HG03565 (cell line): Measurements from ENCODE around the gene ANKRD55.
"Not testable (repeated sequence)": the region's sequence is repeated elsewhere in the genome, so short reads cannot be mapped to it uniquely, and the experiment has no call there.

Experiments
- ATAC-seq: cut with Tn5 transposase; IDR thresholded peaks from one replicate; pipeline ENCODE4 v1.9.1; 2021; ENCODE audit warnings: mild to moderate bottlenecking, moderate library complexity; ENCODE audit not compliant: unreplicated experiment

Gene ANKRD55

DNA sequence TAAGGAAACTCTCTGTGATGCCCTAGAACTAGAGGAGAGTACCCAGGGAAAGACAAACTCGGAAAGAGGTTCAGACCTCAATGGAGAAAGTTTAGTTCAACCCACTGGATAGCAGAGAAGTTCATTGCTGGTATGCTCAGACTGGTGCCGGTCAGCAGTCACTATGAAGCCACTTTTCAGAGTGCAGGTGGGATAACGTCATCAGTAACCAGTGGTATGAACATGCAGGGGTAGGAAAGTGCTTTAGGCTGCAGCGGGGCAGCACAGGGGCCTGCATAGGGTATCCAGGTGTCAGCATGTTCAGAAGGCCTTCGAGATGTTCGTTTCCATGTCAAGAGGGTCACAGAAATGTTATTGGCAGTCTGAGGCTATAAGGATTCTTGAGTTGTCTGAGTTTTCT is 20.8 kb upstream of the ANKRD55 start:
- ATAC-seq = no peak

- no peak for ATAC-seq
Measured at GRCh38 chr5:56253126-56253525, 20.0 kb upstream of the ANKRD55 start.

DNA sequence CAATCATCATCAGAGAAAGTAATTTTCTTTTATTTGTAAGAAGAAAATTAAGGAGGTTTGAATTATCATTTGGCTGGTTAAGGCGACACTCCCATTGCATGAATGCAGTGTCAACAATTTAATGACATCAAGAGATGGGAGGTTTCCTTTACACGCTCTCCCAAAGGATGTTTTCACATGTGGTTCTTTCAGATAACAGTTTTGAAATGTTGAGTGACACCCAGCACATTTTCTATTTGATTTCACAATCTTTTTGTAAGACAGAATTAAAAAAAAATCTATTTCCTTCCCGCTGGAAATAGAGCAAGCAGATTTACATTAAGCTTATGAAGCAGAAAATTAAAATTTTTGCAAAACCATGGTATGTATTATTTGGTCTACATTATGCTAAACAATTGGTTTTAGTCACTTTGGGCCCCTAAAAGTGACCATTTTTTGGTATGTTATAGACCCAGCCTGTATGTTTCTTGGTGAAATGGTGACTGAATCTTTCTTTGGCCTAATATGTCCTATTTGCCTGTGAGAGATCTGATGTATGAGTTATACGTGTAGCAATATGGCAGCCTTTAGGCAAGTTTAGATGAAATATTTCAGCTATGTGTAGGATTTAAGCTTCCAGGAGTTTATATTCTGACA is 18.9 kb upstream of the ANKRD55 start:
- no peak for ATAC-seq

DNA sequence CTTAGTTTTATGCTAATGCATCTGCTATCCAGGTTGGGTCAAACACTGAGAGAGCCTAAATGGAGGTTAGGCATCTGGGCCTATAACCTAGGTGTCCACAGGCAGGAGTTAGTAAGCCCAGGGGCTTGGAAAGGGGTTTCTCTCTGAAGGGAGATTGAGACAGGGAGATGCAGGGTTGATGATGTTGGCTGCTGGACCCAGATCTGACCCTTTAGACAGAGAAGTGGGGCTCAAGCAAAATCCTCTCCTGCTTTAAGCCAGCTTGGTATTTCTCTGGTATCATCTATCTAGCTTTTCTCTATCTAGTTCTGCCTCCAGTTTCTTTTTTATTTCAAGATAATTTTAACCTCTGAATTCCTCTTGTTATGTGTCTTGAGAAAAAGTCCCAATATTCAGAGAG is 18.3 kb upstream of the ANKRD55 start:
- no peak for ATAC-seq

- ATAC-seq = no peak
Measured at GRCh38 chr5:56250011-56250410, 16.9 kb upstream of the ANKRD55 start.

DNA sequence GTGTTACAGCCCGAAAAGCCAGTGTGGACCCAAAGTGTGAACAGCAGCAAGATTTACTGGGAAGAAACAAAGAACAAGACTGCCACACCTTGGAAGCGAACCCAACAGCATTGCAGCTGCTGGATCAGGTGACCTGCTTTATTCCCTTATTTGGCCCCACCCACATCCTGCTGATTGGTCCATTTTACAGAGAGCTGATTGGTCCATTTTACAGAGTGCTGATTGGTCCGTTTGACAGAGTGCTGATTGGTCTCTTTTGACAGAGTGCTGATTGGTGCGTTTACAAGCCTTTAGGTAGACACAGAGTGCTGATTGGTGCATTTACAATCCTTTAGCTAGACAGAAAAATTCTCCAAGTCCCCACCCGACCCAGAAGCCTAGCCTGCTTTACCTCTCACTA is 16.0 kb upstream of the ANKRD55 start:
- not testable (repeated sequence) for ATAC-seq

DNA sequence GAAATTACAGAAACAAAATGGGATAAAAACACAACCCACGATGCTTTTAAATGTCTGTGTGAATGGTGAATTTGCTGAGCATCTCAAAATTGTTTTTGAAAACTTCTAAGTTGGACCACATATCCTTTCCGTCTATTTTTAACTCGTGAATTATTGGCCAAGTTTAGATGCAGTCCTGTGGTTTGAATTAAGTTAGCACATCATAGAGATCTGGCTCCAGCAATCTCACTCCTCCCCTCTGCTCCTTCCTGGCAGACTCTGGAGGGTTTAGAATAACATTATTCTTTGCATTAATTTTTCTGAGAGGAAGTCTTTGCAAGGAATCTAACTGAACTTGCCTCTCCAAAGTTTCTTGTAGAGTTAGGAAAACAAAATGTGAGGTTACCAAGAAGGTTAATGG is 14.5 kb upstream of the ANKRD55 start:
- no peak for ATAC-seq

DNA sequence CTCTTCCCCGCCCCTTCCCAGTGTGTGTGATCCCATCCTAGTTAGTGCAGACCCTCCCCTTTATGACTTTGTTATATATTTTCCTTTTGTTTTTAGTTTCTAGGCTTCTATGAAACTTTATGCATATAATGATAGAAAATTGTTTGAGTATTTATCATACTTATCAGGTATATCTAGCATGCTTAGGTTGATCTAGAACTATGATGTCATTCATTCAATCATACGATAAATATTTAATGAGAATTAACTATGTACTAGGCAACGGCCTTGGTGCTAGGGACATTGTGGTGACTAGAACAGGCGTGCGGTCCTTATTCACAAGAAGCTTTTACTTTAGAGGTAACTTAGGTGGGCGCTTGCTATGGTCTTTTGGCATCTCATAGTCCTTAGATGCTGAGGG is 13.6 kb upstream of the ANKRD55 start:
- ATAC-seq = no peak

DNA sequence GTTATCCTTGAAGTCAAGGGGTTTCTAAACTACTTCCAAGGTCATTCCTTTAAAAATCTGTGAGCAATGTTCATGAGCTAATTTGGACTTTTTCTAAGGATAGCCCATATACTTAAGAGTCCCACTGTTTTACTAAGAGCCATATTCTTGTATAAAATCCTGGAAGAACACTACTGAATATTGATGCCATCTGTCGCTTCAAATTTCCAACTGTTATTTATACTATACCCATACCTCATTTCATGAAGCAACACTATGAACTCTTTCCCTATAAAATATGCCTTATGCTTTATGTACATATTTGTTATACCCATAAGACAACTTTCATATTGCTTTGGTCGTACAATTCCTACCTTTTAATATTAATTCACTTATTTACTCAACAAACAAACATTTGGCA is 12.4 kb upstream of the ANKRD55 start:
- ATAC-seq = no peak

DNA sequence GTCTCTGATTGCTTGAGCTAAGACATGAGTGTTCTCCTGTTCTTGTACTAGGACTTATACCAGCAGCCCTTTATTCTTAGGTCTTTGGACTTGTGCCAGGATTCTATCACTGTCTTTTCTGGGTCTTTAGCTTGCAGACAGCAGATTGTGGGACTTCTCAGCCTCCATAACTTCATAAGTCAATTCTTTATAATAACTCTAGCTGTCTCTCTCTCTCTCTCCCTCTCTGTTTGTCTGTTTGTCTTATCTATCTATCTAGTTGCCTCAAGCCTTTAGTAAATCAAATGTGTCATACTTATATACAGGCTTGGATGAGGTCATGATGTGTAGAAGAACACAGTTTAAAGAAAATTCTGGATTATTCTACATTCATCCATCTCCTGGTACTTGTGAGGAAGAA is 11.5 kb upstream of the ANKRD55 start:
- no peak for ATAC-seq

DNA sequence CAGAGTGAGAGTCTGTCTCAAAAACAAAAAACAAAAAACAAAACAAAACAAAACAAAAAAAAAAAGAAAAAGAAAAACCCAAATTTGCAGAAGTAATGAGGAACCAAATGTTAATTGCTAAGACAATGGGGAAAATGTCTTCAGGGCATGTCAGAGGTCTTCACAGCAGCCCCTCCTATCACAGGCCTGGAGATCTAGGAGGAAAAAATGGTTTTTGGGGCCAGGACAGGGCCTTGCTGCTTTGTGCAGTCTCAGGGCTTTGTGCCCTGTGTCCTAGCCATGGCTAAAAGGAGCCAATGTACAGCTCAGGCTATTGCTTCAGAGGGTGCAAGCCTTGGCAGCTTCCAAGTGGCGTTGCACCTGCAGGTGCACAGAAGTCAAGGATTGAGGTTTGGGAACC is 9.1 kb upstream of the ANKRD55 start:
- not testable (repeated sequence) for ATAC-seq

DNA sequence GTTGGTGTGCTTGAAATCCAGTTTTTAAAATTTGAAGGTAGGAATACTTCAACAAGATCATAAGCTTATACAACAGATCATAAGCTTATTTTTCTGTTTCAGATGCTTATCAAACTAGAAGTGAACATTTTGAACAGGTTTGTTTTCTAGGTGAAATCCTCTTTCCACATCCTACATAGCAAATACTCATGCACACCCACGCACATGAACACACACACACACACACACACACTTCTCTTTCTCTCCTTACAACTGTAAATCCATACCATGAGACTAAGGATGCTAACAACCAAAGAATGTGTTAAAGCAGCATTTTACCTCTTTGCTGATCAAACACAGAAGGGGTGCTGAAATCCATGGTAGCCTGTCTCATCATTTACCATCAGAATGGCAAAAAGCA is 592 bp downstream of the ANKRD55 start:
- ATAC-seq = no peak

- ATAC-seq = no peak
Measured at GRCh38 chr5:56230576-56230975, 2.6 kb downstream of the ANKRD55 start.

DNA sequence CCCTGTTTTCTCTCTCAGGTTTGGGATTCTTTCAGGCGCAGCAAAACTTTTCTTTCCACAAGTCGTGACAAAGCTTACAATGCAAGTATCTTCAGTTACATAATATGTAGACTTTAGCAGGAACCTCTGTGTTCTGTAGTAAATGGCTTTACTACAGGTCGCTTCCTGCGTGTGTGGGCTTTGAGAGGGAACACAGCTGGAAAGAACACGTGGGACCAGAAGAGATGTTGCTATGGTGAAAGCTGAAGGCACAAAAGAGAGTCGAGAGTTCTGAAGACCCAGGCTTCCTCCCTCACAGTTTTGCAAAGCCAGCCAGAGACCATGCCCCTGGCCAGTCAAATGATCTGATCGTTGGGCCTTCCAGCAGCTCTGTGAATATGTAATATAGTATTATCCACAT is 4.0 kb downstream of the ANKRD55 start:
- ATAC-seq = no peak

DNA sequence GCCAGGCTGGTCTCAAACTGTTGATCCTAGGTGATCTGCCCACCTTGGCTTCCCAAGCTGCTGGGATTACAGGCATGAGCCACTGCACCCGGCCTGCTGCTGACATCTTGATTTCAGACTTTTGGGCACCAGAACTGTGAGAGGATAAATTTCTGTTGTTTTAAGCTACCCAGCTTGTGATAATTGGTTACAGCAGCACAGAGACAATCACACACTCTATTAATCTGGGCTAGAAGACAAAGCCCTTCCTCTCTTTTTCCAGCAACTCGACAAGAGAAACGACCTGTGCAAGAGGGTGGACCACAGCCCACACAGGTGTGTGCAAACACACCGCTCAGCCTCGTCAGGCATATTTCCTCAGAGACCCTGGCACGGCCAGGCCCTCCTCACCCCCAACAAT is 4.5 kb downstream of the ANKRD55 start:
- no peak for ATAC-seq

- ATAC-seq = no peak
Measured at GRCh38 chr5:56227691-56228090, 5.4 kb downstream of the ANKRD55 start.

GRCh38 chr5:56223298-56223697 is 9.8 kb downstream of the ANKRD55 start:
- not testable (repeated sequence) for ATAC-seq

DNA sequence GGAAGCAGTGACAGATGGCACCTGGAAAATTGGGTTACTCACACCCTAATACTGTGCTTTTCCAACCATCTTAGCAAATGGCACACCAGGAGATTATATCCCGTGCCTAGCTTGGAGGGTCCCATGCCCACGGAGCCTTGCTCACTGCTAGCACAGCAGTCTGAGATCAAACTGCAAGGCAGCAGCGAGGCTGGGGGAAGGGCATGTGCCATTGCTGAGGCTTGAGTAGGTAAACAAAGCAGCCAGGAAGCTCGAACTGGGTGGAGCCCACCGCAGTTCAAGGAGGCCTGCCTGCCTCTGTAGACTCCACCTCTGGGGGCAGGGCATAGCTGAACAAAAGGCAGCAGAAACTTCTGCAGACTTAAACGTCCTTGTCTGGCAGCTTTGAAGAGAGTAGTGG is 11.5 kb downstream of the ANKRD55 start:
- not testable (repeated sequence) for ATAC-seq

DNA sequence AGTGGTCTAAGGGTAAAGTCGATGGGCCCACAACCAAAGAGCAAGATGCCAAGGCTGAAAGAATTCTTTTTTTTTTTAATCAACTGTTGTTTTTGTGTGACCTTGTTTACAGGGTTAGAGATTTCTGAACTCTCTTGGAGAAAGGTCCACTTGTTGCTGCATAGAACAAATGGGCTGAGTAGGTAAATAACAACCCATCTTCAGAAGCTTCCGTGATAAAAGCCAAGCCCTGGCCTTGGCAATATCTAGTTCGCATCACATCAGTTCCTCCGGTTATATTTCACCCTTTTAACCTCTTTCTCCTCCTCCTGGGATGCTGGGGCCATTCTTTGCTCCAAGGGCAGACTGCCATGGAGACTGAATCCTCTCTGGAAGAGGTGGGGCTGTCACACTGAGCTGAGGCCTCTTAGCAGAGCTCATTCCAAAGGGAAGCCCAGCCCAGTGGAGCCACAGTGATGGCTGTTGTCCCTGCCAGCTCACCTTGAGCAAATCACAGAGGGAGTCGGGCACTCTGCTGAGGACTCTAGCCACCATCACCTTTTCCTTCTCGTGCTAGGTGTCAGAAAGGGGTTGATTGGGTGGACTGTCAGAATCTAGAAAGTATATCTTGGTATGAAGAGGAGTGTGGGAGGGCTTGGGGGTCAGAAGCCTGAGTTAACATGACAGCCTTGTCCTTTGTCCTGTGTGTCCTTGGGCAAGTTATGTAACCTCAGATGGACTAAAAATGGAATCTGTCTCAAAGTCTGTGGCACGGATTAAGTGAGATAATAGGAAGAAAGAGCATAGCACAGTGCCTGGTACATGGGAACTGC is 17.9 kb downstream of the ANKRD55 start:
- no peak for ATAC-seq

DNA sequence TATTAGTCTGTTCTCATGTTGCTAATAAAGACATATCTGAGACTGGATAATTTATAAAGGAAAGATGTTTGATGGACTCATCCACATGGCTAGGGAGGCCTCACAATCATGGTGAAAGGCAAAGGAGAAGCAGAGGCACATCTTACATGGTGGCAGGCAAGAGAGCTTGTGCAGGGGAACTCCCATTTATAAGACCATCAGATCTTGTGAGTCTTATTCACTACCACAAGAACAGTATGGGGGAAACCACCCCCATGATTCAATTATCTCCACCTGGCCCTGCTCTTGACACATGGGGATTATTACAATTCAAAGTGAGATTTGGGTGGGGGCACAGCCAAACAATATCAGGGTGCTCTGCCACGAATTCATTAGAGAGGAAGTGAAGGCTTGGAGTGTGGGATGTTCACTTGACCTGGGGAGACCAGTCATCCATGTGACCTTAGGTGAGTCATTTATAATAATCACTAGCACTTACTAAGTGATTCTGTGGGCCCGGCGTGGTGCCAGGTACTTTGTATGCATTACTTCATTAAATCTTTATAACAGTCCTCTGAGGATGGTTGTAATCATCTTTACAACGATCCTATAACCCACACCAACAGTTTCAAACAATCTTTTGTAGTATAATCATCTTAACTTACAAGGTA is 19.1 kb downstream of the ANKRD55 start:
- not testable (repeated sequence) for ATAC-seq

DNA sequence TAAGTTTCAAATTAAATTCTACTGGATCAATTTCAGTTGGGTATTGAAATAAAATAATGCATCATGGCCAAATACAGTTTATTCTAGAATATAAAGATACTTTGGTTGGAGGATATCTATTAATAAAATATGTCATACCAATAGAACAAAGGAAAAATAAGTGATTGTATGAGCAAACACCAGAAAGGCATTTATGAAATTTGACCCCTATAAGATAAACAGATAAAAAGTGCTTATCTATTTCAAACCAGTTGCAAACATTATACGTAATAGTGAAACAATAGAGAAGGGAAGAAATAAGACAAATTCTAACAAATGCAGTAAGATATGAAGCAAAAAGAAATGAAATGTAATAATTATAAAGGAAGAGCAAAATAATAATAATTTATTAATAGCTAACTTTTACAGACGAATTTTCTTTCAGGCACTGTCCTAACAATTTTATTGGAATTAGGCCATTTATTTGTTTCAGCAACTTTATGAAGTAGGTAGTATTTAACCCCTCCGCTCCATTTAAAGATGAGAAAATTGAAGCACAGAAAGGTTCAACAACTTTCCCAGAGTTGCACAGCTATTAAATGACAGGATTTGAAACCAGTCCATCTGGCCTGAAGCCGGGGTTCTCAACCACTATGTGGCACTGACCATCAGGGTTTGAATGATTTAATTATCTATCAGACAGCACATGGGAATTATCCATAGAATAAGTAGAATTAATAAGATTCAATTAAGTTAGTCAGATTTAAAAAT is 20.8 kb downstream of the ANKRD55 start:
- ATAC-seq = no peak
